ENCODE measurements around the gene OR1F1. TPM values are rescaled to one million over a fixed set of nuclear protein-coding genes. Genes with fewer than 3 reads are reported as not detected.

OR1F1 gene
- total and polyA plus RNA-seq, 2 of the 8 experiments (the other 6 are each of a cell fraction or from before 2014, with no cell fraction given), result 0.52 to 1.2 TPM

DNA sequence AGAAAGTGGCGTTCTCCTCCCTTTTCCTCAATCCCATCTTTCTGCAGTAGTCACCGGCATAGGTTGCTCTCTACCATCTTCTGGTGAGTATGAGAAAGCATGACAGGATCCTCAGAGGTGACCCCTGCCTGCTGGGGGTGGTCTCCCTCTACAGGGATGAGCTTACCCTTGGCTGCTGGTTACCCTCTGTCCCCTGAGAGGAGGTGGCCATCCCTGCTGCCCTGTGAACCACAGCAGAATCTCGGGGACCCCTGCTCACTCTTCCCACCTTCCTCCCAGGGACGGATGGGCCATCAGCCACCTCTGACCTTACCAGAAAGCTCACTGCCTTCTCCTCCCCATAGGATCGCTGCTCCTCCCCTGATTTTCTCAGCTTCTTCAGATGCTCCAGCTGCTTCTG, 60.6 kb downstream of the OR1F1 start:
- WGBS, 2 experiments (ENCODE audit: extremely low coverage in 1 of 2, insufficient coverage in 1 of 2, insufficient read length in 1 of 2, insufficient replicate concordance in 2 of 2, low coverage in 1 of 2, low lambda C conversion rate in 2 of 2, missing lambda C conversion rate in 1 of 2), result 77% methylated on average over 5 of the region's 5 CpGs; no CpG with 5 or more reads in 1 of the 2 experiments

More for the DNA sequence above, 60.6 kb downstream of the OR1F1 start:
- H3K79me2 ChIP-seq (ENCODE audit: control insufficient read depth in 1 of 2, insufficient read depth in 2 of 2, low read length in 2 of 2), result no peaks in the 10 kb centered on the region
- H4K20me1 ChIP-seq (replicated peaks in 1 of 2; ENCODE audit: control insufficient read depth in 1 of 2, insufficient read depth in 2 of 2, low read length in 2 of 2), result no peaks in the 10 kb centered on the region
- FAIRE-seq, result no peak
- H3K4me1 ChIP-seq (replicated peaks in 1 of 4; ENCODE audit: control insufficient read depth in 3 of 4, insufficient read depth in 4 of 4, low read length in 3 of 4), result no peaks in the 10 kb centered on the region
- no peak overlapping the region for H3K18ac ChIP-seq (ENCODE audit: extremely low read depth, low read length)
- H3K56ac ChIP-seq (replicated peaks; ENCODE audit: insufficient read length, low read depth, low read length), result no peak overlapping the region
- H2BK12ac ChIP-seq (ENCODE audit: low read depth, low read length), result no peak overlapping the region
- no peak overlapping the region for H3K9ac ChIP-seq (replicated peaks in 1 of 4; ENCODE audit: extremely low read depth in 1 of 4, low read depth in 3 of 4, low read length in 3 of 4)
- no peaks in the 10 kb centered on the region for H3K79me1 ChIP-seq (ENCODE audit: low read depth, low read length)
- no peak overlapping the region for H3K27ac ChIP-seq (ENCODE audit: low read depth, low read length)
- no peak for DNase-seq (ENCODE audit: low read depth in 1 of 2, low spot score in 2 of 2)
- H3K9me3 ChIP-seq (ENCODE audit: insufficient read depth in 2 of 2, low read depth in 1 of 2, low read length in 1 of 2), result peaks cover 34 to 37% of the 10 kb centered on the region in 2 experiments
- H2BK5ac ChIP-seq (ENCODE audit: low read depth, low read length), result no peak overlapping the region
- no peak overlapping the region for H4K5ac ChIP-seq (ENCODE audit: insufficient read length, low read depth, low read length)
- CTCF ChIA-PET (ENCODE audit: partially characterized antibody), result interaction anchor here (1.1 to 1.5 kb wide), 2 partner anchors 9 to 19 kb away, joined by 3 read pairs; no protein-coding TSS in a partner anchor
- H3K23ac ChIP-seq (ENCODE audit: insufficient read length), result no peak overlapping the region
- TF ChIP-seq POLR2AphosphoS5 (IDR thresholded peaks at IDR 0.05; ENCODE audit: low read depth, low read length), result no peak
- TF ChIP-seq SUZ12 (IDR thresholded peaks at IDR 0.05; ENCODE audit: low read length), result no peak
- TF ChIP-seq, protein P1, sequence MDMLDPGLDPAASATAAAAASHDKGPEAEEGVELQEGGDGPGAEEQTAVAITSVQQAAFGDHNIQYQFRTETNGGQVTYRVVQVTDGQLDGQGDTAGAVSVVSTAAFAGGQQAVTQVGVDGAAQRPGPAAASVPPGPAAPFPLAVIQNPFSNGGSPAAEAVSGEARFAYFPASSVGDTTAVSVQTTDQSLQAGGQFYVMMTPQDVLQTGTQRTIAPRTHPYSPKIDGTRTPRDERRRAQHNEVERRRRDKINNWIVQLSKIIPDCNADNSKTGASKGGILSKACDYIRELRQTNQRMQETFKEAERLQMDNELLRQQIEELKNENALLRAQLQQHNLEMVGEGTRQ (IDR thresholded peaks at IDR 0.05; ENCODE audit: low read length), result no peak
- TF ChIP-seq SP1 (IDR thresholded peaks at IDR 0.05; ENCODE audit: low read depth, low read length), result no peak
- TF ChIP-seq TAF1 (IDR thresholded peaks at IDR 0.05; ENCODE audit: low read depth, low read length), result no peak
- TF ChIP-seq SIRT6 (IDR thresholded peaks at IDR 0.05; ENCODE audit: low read length), result no peak
- no peak for TF ChIP-seq TEAD4 (IDR thresholded peaks at IDR 0.05; ENCODE audit: low read depth, low read length)
- no peak overlapping the region for H3K4me2 ChIP-seq (ENCODE audit: insufficient read depth in 1 of 2, low read depth in 2 of 2, low read length in 2 of 2)
- no peak overlapping the region for H2BK120ac ChIP-seq (replicated peaks; ENCODE audit: low read depth, low read length)
- no peak overlapping the region for H4K8ac ChIP-seq (ENCODE audit: extremely low read depth, insufficient read depth, low read length)
- H3K14ac ChIP-seq (ENCODE audit: insufficient read length), result no peak overlapping the region
- POLR2A ChIA-PET (ENCODE audit: partially characterized antibody), result interaction anchor here (1.1 kb wide), 1 partner anchor 208 kb away, joined by 5 read pairs; no protein-coding TSS in a partner anchor
- no peaks in the 10 kb centered on the region for H3K27me3 ChIP-seq (replicated peaks in 1 of 4; ENCODE audit: control insufficient read depth in 3 of 4, extremely low read depth in 1 of 4, insufficient read depth in 3 of 4, low read length in 3 of 4)
- no peak overlapping the region for H4K91ac ChIP-seq (replicated peaks; ENCODE audit: insufficient read length, low read length)
- no peak overlapping the region for H2BK20ac ChIP-seq (ENCODE audit: low read length)
- no peak overlapping the region for H2AFZ ChIP-seq (ENCODE audit: low read length)
- no peaks in the 10 kb centered on the region for H3K36me3 ChIP-seq (ENCODE audit: control insufficient read depth in 2 of 4, insufficient read depth in 4 of 4, low read length in 3 of 4)
- H2AK5ac ChIP-seq (ENCODE audit: low read depth, low read length), result no peak overlapping the region
- no peak overlapping the region for H2BK15ac ChIP-seq (ENCODE audit: low read length)
- no peak overlapping the region for H3K4me3 ChIP-seq (ENCODE audit: extremely low read depth in 1 of 4, insufficient read depth in 2 of 4, low read depth in 3 of 4, low read length in 4 of 4)
- H3K4ac ChIP-seq (replicated peaks; ENCODE audit: insufficient read length, low read depth, low read length), result no peak overlapping the region
- H3K23me2 ChIP-seq (ENCODE audit: low read depth, low read length), result no peaks in the 10 kb centered on the region
